ENCODE data around the gene PTPRN2. TPM values are rescaled to one million over a fixed set of nuclear protein-coding genes. Genes with fewer than 3 reads are reported as not detected.

PTPRN2 gene
- total and polyA plus RNA-seq, 2 of the 13 experiments (the other 11 are each of a cell fraction or from before 2014, with no cell fraction given): 2.5 to 24.2 TPM

DNA sequence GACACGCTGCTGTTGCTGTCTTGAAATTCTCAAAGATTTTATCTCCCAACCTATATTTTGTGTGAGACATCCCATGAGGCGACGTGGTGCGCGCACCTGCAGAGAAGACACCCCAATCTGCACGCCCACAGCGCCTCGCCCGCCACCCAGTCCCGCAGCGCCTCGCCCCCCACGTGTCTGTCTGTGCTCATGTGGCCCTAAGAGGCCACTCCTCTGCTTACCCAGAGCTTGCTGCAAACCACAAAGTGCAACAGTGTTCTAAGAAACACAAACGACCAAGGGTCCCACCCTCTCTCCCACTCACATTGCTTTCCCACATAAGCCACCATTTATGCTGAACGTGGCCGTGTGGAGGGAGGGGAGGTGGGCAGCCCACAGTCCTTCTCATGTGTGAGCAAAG lies 287.2 kb downstream of the PTPRN2 start:
- POLR2A ChIA-PET: no interaction called here
- CTCF ChIA-PET (ENCODE audit: low intra/inter-chr PET ratio, low total read pairs): no interaction called here
- WGBS (ENCODE audit: low lambda C conversion rate): 87% methylated on average over 16 of the region's 16 CpGs
- H3K4me3 ChIP-seq (replicated peaks in 1 of 3; ENCODE audit: insufficient read depth in 1 of 3, low read depth in 2 of 3, low read length in 3 of 3): no peak overlapping the region
- DNase-seq (ENCODE audit: low spot score) (no peak), FAIRE-seq (no peak), ATAC-seq (no peak)
- H2AFZ ChIP-seq (ENCODE audit: low read length): no peak overlapping the region
- H3K27ac ChIP-seq (ENCODE audit: extremely low read length, insufficient read depth, low read length): no peak overlapping the region
- no TSS peak for BruUV-seq (replicated peaks)
- TF ChIP-seq, protein P1, sequence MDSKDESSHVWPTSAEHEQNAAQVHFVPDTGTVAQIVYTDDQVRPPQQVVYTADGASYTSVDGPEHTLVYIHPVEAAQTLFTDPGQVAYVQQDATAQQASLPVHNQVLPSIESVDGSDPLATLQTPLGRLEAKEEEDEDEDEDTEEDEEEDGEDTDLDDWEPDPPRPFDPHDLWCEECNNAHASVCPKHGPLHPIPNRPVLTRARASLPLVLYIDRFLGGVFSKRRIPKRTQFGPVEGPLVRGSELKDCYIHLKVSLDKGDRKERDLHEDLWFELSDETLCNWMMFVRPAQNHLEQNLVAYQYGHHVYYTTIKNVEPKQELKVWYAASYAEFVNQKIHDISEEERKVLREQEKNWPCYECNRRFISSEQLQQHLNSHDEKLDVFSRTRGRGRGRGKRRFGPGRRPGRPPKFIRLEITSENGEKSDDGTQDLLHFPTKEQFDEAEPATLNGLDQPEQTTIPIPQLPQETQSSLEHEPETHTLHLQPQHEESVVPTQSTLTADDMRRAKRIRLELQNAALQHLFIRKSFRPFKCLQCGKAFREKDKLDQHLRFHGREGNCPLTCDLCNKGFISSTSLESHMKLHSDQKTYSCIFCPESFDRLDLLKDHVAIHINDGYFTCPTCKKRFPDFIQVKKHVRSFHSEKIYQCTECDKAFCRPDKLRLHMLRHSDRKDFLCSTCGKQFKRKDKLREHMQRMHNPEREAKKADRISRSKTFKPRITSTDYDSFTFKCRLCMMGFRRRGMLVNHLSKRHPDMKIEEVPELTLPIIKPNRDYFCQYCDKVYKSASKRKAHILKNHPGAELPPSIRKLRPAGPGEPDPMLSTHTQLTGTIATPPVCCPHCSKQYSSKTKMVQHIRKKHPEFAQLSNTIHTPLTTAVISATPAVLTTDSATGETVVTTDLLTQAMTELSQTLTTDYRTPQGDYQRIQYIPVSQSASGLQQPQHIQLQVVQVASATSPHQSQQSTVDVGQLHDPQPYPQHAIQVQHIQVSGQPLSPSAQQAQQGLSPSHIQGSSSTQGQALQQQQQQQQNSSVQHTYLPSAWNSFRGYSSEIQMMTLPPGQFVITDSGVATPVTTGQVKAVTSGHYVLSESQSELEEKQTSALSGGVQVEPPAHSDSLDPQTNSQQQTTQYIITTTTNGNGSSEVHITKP (CRISPR knock-in tag; IDR thresholded peaks at IDR 0.05; ENCODE audit: low read depth): no peak
- TF ChIP-seq TP53 (CRISPR knock-in tag; conservative IDR thresholded peaks at IDR 0.05) (no peak), ZNF644 (CRISPR knock-in tag; IDR thresholded peaks at IDR 0.05; ENCODE audit: low read depth) (no peak), STAG1 (CRISPR knock-in tag; IDR thresholded peaks at IDR 0.05) (no peak), EEA1 (CRISPR knock-in tag; IDR thresholded peaks at IDR 0.05; ENCODE audit: borderline replicate concordance) (no peak), ZNF619 (CRISPR knock-in tag; IDR thresholded peaks at IDR 0.05) (no peak), ZKSCAN5 (CRISPR knock-in tag; IDR thresholded peaks at IDR 0.05) (no peak), ZNF484 (CRISPR knock-in tag; IDR thresholded peaks at IDR 0.05; ENCODE audit: borderline replicate concordance, low read depth) (no peak), ZNF792 (CRISPR knock-in tag; IDR thresholded peaks at IDR 0.05) (no peak), THAP11 (CRISPR knock-in tag; IDR thresholded peaks at IDR 0.05) (no peak), TBX2 (CRISPR knock-in tag; IDR thresholded peaks at IDR 0.05; ENCODE audit: borderline replicate concordance) (no peak), ZNF570 (CRISPR knock-in tag; IDR thresholded peaks at IDR 0.05; ENCODE audit: borderline replicate concordance) (no peak), RXRA (CRISPR knock-in tag; IDR thresholded peaks at IDR 0.05) (no peak), ZBTB21 (CRISPR knock-in tag; IDR thresholded peaks at IDR 0.05) (no peak)
- TF ChIP-seq, protein P2, sequence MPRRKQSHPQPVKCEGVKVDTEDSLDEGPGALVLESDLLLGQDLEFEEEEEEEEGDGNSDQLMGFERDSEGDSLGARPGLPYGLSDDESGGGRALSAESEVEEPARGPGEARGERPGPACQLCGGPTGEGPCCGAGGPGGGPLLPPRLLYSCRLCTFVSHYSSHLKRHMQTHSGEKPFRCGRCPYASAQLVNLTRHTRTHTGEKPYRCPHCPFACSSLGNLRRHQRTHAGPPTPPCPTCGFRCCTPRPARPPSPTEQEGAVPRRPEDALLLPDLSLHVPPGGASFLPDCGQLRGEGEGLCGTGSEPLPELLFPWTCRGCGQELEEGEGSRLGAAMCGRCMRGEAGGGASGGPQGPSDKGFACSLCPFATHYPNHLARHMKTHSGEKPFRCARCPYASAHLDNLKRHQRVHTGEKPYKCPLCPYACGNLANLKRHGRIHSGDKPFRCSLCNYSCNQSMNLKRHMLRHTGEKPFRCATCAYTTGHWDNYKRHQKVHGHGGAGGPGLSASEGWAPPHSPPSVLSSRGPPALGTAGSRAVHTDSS (CRISPR knock-in tag; conservative IDR thresholded peaks at IDR 0.05): no peak
- TF ChIP-seq, protein P3, sequence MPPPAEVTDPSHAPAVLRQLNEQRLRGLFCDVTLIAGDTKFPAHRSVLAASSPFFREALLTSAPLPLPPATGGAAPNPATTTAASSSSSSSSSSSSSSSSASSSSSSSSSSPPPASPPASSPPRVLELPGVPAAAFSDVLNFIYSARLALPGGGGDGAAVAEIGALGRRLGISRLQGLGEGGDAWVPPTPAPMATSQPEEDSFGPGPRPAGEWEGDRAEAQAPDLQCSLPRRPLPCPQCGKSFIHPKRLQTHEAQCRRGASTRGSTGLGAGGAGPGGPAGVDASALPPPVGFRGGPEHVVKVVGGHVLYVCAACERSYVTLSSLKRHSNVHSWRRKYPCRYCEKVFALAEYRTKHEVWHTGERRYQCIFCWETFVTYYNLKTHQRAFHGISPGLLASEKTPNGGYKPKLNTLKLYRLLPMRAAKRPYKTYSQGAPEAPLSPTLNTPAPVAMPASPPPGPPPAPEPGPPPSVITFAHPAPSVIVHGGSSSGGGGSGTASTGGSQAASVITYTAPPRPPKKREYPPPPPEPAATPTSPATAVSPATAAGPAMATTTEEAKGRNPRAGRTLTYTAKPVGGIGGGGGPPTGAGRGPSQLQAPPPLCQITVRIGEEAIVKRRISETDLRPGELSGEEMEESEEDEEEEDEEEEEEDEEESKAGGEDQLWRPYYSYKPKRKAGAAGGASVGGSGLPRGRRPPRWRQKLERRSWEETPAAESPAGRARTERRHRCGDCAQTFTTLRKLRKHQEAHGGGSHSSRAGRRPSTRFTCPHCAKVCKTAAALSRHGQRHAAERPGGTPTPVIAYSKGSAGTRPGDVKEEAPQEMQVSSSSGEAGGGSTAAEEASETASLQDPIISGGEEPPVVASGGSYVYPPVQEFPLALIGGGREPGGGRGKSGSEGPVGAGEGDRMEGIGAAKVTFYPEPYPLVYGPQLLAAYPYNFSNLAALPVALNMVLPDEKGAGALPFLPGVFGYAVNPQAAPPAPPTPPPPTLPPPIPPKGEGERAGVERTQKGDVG (CRISPR knock-in tag; IDR thresholded peaks at IDR 0.05; ENCODE audit: borderline replicate concordance): no peak
- no peak overlapping the region for H3K9ac ChIP-seq (ENCODE audit: insufficient read depth, low read depth, low read length)
- H3K9me3 ChIP-seq (ENCODE audit: low read length): no peaks in the 10 kb centered on the region
- peaks cover 20% of the 10 kb centered on the region for H3K4me1 ChIP-seq (ENCODE audit: insufficient read depth, low read length)
- H3K79me2 ChIP-seq (ENCODE audit: insufficient read depth, low read length): no peaks in the 10 kb centered on the region
- H4K20me1 ChIP-seq (ENCODE audit: insufficient read depth, low read length): no peaks in the 10 kb centered on the region
- H3K36me3 ChIP-seq (replicated peaks in 1 of 2; ENCODE audit: control insufficient read depth in 1 of 2, insufficient read depth in 2 of 2, low read length in 2 of 2): no peaks in the 10 kb centered on the region; a peak in 1 of 5 replicates
- in situ Hi-C loops (cut with HindIII; ENCODE audit: extremely low pct_ligation_motif_present, low pct_unique_long_range_greater_than_20kb): no loop called here
- intact Hi-C loops (cut with micrococcal nuclease; ENCODE audit: unreplicated experiment): no loop called here
- H3K4me2 ChIP-seq (ENCODE audit: low read depth, low read length): no peak overlapping the region
- no peaks in the 10 kb centered on the region for H3K27me3 ChIP-seq (ENCODE audit: control insufficient read depth in 1 of 2, insufficient read depth in 2 of 2, low read length in 2 of 2)
